A549 (cell line): Measurements from ENCODE around the gene NDUFA12.

Source experiments
- CEBPB ChIP-seq, 2 experiments: fragments of >200 bp in 1 of 2; sonication (Bioruptor Twin) in 1 of 2; formaldehyde crosslinking in 1 of 2; IDR thresholded peaks; 2 replicates each; pipeline ENCODE4 v1.6.1; 2012 to 2016
- ESRRA ChIP-seq: fragments of 150-350 bp; IDR thresholded peaks from 2 replicates; pipeline ENCODE4 v1.6.1; 2014; ENCODE audit warnings: mild to moderate bottlenecking, low read length, borderline replicate concordance
- HDAC2 ChIP-seq: fragments of 200-600 bp; sonication (generic); IDR thresholded peaks from 2 replicates; pipeline ENCODE4 v1.6.1; 2016
- MYC ChIP-seq: IDR thresholded peaks from 2 replicates; pipeline ENCODE4 v1.6.1; 2012; ENCODE audit warnings: mild to moderate bottlenecking, inconsistent platforms, low read length, improper control_type of control experiment, borderline replicate concordance
- POLR2A ChIP-seq: IDR thresholded peaks from 2 replicates; pipeline ENCODE4 v1.6.1; 2012; ENCODE audit warnings: mild to moderate bottlenecking, low read length
- RARB ChIP-seq: fragments of 250-450 bp; sonication (Bioruptor Pico); IDR thresholded peaks from 2 replicates; pipeline ENCODE4 v1.8.0; 2021; ENCODE audit warnings: mild to moderate bottlenecking, moderate library complexity
- TF ChIP-seq, protein P1 (sequence below): fragments of >200 bp; sonication (Bioruptor Twin); formaldehyde crosslinking; IDR thresholded peaks from 3 replicates; pipeline ENCODE4 v1.5.1; 2016
- TF ChIP-seq, protein P2 (sequence below): IDR thresholded peaks from 2 replicates; pipeline ENCODE4 v1.6.1; 2012; ENCODE audit warnings: low read depth, borderline replicate concordance
- TF ChIP-seq, protein P3 (sequence below): IDR thresholded peaks from 2 replicates; pipeline ENCODE4 v1.6.1; 2012
- TF ChIP-seq, protein P4 (sequence below): fragments of 450-650 bp; IDR thresholded peaks from 2 replicates; pipeline ENCODE4 v1.6.1; 2014; ENCODE audit warnings: antibody characterized with exemption

DNA sequence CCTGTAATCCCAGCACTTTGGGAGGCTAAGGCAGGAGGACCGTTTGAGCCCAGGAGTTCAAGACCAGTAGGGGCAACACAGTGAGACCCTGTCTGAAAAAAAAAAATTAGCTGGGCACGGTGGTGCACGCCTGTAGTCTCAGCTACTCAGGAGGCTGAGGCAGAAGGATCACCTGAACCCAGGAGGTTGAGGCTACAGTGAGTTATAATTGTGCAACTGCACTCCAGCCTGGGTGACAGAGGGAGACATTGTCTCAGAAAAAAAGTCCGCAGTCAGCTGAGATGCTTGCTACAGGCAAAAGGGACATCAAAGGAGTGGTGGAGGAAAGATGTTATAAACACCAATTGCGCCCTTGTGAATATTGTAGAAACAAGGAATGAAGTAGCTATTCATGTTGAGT, 77.8 kb downstream of the NDUFA12 start:
- TF ChIP-seq MYC, result no peak
- no peak for TF ChIP-seq ESRRA
- TF ChIP-seq, protein P1, sequence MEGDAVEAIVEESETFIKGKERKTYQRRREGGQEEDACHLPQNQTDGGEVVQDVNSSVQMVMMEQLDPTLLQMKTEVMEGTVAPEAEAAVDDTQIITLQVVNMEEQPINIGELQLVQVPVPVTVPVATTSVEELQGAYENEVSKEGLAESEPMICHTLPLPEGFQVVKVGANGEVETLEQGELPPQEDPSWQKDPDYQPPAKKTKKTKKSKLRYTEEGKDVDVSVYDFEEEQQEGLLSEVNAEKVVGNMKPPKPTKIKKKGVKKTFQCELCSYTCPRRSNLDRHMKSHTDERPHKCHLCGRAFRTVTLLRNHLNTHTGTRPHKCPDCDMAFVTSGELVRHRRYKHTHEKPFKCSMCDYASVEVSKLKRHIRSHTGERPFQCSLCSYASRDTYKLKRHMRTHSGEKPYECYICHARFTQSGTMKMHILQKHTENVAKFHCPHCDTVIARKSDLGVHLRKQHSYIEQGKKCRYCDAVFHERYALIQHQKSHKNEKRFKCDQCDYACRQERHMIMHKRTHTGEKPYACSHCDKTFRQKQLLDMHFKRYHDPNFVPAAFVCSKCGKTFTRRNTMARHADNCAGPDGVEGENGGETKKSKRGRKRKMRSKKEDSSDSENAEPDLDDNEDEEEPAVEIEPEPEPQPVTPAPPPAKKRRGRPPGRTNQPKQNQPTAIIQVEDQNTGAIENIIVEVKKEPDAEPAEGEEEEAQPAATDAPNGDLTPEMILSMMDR, result no peak
- TF ChIP-seq, protein P2, sequence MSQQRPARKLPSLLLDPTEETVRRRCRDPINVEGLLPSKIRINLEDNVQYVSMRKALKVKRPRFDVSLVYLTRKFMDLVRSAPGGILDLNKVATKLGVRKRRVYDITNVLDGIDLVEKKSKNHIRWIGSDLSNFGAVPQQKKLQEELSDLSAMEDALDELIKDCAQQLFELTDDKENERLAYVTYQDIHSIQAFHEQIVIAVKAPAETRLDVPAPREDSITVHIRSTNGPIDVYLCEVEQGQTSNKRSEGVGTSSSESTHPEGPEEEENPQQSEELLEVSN, result no peak
- TF ChIP-seq CEBPB (IDR thresholded peaks at IDR 0.05), result no peak
- TF ChIP-seq RARB (CRISPR knock-in tag), result no peak
- TF ChIP-seq HDAC2, result no peak
- TF ChIP-seq, protein P3, sequence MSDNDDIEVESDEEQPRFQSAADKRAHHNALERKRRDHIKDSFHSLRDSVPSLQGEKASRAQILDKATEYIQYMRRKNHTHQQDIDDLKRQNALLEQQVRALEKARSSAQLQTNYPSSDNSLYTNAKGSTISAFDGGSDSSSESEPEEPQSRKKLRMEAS, result no peak
- no peak for TF ChIP-seq POLR2A
- TF ChIP-seq, protein P4, sequence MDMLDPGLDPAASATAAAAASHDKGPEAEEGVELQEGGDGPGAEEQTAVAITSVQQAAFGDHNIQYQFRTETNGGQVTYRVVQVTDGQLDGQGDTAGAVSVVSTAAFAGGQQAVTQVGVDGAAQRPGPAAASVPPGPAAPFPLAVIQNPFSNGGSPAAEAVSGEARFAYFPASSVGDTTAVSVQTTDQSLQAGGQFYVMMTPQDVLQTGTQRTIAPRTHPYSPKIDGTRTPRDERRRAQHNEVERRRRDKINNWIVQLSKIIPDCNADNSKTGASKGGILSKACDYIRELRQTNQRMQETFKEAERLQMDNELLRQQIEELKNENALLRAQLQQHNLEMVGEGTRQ, result no peak
